ENCODE measurements around the gene RER1.

GRCh38 chr1:2427051-2427450 is 35.4 kb downstream of the RER1 start:
- TF ChIP-seq, protein P1, sequence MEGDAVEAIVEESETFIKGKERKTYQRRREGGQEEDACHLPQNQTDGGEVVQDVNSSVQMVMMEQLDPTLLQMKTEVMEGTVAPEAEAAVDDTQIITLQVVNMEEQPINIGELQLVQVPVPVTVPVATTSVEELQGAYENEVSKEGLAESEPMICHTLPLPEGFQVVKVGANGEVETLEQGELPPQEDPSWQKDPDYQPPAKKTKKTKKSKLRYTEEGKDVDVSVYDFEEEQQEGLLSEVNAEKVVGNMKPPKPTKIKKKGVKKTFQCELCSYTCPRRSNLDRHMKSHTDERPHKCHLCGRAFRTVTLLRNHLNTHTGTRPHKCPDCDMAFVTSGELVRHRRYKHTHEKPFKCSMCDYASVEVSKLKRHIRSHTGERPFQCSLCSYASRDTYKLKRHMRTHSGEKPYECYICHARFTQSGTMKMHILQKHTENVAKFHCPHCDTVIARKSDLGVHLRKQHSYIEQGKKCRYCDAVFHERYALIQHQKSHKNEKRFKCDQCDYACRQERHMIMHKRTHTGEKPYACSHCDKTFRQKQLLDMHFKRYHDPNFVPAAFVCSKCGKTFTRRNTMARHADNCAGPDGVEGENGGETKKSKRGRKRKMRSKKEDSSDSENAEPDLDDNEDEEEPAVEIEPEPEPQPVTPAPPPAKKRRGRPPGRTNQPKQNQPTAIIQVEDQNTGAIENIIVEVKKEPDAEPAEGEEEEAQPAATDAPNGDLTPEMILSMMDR (IDR thresholded peaks at IDR 0.05), result no peak
- no peak for TF ChIP-seq POLR2A (IDR thresholded peaks at IDR 0.05)
- TF ChIP-seq EP300 (IDR thresholded peaks at IDR 0.05), result no peak
